MG63 (cell line): Measurements from ENCODE around the gene STRIP2. TPM values are rescaled to one million over a fixed set of nuclear protein-coding genes. Genes with fewer than 3 reads are reported as not detected.

ENCODE experiments used
- DNase-seq: peaks from one replicate; pipeline ENCODE4 v3.0.0-alpha.2; 2020
- H3K27me3 ChIP-seq: fragments of 250-450 bp; sonication (Bioruptor Pico); 2 replicates; pipeline ENCODE4 v1.5.1; 2020; ENCODE audit warnings: mild to moderate bottlenecking, moderate library complexity
- H3K36me3 ChIP-seq: fragments of 250-450 bp; sonication (Bioruptor Pico); 2 replicates; pipeline ENCODE4 v1.5.1; 2020; ENCODE audit warnings: mild to moderate bottlenecking, moderate library complexity
- H3K4me3 ChIP-seq: fragments of 250-450 bp; sonication (Bioruptor Pico); 2 replicates; pipeline ENCODE4 v1.5.1; 2020; ENCODE audit warnings: mild to moderate bottlenecking, moderate library complexity
- H3K9me3 ChIP-seq: fragments of 250-450 bp; sonication (Bioruptor Pico); 2 replicates; pipeline ENCODE4 v1.5.1; 2020; ENCODE audit warnings: mild to moderate bottlenecking, moderate library complexity
- total RNA-seq: library from RNA; depleted of rRNA; stranded (reverse); fragments of >200 nt; shearing (Covaris generic); gene quantifications from 2 replicates; pipeline ENCODE4 v1.2.3, GENCODE V29; 2014; ENCODE audit warnings: low replicate concordance; rRNA removed

The STRIP2 gene, protein sequence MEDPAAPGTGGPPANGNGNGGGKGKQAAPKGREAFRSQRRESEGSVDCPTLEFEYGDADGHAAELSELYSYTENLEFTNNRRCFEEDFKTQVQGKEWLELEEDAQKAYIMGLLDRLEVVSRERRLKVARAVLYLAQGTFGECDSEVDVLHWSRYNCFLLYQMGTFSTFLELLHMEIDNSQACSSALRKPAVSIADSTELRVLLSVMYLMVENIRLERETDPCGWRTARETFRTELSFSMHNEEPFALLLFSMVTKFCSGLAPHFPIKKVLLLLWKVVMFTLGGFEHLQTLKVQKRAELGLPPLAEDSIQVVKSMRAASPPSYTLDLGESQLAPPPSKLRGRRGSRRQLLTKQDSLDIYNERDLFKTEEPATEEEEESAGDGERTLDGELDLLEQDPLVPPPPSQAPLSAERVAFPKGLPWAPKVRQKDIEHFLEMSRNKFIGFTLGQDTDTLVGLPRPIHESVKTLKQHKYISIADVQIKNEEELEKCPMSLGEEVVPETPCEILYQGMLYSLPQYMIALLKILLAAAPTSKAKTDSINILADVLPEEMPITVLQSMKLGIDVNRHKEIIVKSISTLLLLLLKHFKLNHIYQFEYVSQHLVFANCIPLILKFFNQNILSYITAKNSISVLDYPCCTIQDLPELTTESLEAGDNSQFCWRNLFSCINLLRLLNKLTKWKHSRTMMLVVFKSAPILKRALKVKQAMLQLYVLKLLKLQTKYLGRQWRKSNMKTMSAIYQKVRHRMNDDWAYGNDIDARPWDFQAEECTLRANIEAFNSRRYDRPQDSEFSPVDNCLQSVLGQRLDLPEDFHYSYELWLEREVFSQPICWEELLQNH
- total RNA-seq: 1.3 and 2.3 TPM in 2 replicates

DNA sequence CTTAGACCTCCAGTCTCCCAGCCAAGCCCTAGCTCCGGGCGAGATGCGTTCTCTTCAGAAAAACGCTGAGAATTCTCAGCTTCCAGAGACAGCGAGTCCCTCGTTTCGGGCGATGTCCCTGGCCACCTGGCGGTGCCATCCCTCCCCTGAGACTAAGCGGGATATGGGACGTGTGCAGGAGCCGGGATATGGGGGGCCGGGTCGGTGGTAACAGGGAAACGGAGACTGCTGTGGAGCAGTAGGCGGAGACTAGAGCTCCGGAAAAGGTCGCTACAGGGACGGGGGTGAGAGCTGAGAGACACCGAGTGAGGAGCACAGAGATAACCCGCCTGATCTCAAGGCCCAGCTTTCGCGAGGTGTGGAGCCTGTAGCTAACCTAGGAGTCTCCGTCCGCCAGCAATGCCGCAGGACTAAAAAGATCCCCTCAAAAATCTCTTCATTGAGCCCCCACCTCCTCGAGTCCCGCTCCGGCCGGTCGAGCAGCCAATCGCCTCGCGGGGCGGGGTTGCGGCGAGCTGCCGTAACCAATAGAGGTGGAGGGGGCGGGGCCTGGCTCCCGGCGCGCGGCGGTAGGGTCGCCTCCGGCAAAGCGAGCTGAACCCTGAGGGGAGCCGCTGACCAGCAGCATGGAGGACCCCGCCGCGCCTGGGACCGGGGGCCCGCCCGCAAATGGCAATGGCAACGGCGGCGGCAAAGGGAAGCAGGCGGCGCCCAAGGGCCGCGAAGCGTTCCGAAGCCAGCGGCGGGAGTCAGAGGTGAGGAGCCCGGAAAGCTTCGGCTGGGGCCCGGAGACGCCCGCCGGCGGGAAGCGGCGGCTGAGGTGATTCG, at the start of gene STRIP2:
Gene STRIP2, plus strand, starts transcription at position 586 of the 828 bp plus-strand sequence. Its CDS starts 41 bp downstream, at position 627.
- Histone ChIP-seq H3K27me3 (no peaks in the 10 kb centered on the region), H3K36me3 (no peaks in the 10 kb centered on the region), H3K9me3 (no peaks in the 10 kb centered on the region), H3K4me3 (peak within 1 kb of the TSS; percentile 61)
- peak; percentile 86 for DNase-seq

DNA sequence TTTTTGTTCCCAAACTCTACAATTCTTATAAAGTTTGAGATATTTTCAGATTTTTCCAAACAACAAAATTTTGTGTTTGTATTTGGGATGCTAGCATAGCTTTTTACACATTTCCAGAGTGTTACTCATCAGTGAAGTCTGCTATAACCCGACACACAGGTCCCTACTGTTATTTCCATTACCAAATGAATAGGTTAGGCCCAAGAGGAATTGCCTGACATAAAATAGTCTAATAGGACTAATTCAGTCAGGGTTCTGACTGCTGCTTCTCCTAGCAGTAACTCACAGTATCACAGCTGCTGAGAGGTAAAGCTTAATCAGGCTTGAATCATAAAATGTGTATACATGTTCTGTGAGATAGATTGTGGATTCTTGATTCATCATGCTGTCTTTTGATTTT, 49.1 kb upstream of the STRIP2 start:
- Histone ChIP-seq H3K4me3 (no peak overlapping the region), H3K36me3 (no peaks in the 10 kb centered on the region), H3K9me3 (no peaks in the 10 kb centered on the region), H3K27me3 (no peaks in the 10 kb centered on the region)
- DNase-seq: no peak

DNA sequence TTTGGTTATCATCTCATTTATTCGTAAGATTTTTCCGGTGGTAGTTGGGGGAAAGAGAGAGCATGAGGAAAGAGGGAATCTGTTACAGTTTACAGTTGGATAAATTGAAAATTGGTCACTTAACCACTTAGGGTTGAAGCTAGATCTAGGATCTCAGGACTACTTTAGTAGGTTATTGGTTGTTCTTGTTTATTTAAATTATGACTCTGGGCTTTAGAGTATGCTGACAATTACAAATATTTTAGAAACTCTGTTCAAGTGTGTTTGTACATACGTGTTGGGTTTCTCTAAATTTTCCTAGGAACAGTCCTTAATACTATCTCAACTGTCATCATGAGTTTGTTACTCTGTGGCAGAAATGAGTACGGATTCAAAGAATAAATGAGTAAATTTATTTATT, 48.6 kb upstream of the STRIP2 start:
- no peaks in the 10 kb centered on the region for H3K27me3 ChIP-seq
- H3K4me3 ChIP-seq: no peak overlapping the region
- H3K36me3 ChIP-seq: no peaks in the 10 kb centered on the region

DNA sequence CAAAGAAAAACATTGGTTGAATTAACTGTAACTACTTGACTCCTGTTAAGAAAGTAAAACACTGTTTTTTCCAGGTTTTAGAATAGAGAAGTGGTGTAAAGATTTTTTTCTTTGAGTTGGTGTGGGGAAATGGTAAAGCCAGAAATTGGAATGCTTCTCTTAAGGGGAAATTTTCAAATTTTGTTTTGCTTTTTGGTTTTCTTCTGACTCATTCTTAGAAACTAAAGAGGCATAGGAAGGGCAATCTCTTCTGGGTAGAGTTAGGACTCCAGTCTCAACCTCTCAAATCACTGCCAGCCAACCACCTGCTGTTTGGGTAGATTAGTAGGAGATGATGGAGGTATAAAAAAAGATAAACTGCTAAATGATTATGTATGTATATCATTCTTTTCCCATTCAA, 47.7 kb upstream of the STRIP2 start:
- Histone ChIP-seq H3K9me3 (no peaks in the 10 kb centered on the region), H3K36me3 (no peaks in the 10 kb centered on the region), H3K27me3 (no peaks in the 10 kb centered on the region), H3K4me3 (no peak overlapping the region)
- no peak for DNase-seq

More for the DNA sequence above, 48.6 kb upstream of the STRIP2 start:
- no peaks in the 10 kb centered on the region for H3K9me3 ChIP-seq
- DNase-seq: no peak

DNA sequence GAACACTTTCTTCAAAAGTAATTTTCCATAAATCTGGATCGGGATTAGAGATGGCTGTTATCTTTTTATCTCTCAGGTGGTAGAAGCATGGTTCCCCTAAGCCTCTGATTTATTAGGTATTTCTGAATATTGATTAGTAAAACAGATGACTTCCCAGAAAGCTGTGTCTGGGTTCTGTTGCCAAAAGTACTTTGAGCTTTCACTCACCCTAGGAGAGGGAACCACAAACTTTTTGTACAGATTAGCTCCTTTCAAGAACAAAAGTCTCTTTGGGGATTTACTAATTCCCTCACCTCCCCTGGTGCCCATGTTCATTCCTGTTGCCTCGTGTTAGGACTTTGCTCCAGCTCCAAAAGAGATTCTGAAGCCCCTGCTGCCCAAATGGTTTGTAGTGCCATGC, 46.7 kb upstream of the STRIP2 start:
- Histone ChIP-seq H3K36me3 (no peaks in the 10 kb centered on the region), H3K4me3 (no peak overlapping the region), H3K27me3 (no peaks in the 10 kb centered on the region), H3K9me3 (no peaks in the 10 kb centered on the region)
- no peak for DNase-seq

DNA sequence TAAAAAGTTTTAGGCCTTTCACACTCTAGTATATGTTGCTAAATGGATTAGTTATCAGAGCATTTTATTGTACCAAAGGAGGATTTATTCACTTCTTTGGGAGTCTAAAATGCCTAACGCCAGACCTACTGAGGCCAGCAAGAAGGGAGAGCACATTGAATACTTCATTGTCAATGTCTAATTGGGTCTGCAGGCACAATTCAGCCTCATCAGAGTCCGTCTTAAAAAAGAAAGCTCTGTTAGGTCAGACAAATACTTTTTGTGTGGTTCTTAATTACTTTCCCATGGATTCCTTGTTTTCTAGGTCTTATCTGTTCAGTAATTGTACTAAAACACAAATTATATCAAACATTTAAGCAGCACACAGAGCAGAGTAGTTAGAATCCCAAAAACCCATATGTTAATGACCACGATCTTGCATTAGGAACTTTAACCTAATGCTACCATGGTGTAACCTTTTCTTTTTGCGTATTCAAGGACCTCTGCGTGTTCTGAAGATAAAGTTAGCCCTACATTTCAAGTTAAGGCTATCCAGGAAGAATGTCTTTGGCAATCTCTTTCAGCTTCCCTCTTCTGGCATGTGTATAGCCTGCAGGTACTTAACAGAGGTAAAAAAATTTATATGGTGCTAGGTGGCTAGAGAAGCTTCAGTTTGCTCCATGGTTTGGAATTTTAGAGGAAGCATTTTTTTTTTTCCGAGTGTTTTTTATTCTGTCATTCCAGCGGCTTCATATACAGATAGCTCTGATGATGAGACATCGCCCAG, 45.7 kb upstream of the STRIP2 start:
- H3K36me3 ChIP-seq: no peaks in the 10 kb centered on the region
- H3K9me3 ChIP-seq: no peaks in the 10 kb centered on the region
- no peaks in the 10 kb centered on the region for H3K27me3 ChIP-seq
- no peak overlapping the region for H3K4me3 ChIP-seq
- DNase-seq: no peak

DNA sequence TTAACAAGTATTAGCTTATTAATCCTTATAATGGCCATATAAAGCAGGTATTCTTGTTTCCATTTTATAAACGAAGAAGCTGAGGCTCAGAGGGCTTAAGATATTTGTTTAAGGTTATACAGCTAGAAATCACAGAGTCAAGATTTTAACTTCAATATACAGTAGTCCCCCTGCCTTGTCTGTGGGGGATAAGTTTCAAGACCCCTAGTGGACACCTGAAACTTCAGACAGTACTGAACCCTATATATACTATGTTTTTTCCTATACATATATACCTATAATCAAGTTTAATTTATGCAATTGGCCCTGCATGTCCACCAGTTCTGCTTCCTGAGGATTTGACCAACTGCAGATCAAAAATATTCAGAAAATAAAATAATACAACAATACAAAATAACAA, 44.4 kb upstream of the STRIP2 start:
- DNase-seq: no peak
- H3K36me3 ChIP-seq: no peaks in the 10 kb centered on the region

DNA sequence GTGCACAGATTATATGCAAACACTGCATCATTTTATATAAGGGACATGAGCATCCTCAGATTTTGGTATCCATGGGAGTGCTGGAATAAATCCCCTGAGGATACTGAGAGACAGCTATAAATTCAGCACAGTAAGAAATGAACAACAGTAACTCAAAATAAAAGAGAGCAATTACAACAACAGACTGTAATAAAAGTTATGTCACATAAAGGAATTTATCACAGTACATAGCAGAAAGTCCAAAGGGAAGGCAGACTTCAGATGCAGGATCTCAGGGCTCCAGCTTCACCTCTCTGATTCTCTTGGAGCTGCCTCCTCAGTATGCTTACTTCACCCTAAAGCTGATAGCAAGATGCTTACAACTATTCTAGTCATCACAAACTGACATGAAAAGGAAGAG, 43.9 kb upstream of the STRIP2 start:
- Histone ChIP-seq H3K27me3 (no peaks in the 10 kb centered on the region), H3K4me3 (no peak overlapping the region), H3K36me3 (no peaks in the 10 kb centered on the region), H3K9me3 (no peaks in the 10 kb centered on the region)
- no peak for DNase-seq

More for the DNA sequence above, 44.4 kb upstream of the STRIP2 start:
- no peaks in the 10 kb centered on the region for H3K27me3 ChIP-seq
- H3K4me3 ChIP-seq: no peak overlapping the region
- no peaks in the 10 kb centered on the region for H3K9me3 ChIP-seq

DNA sequence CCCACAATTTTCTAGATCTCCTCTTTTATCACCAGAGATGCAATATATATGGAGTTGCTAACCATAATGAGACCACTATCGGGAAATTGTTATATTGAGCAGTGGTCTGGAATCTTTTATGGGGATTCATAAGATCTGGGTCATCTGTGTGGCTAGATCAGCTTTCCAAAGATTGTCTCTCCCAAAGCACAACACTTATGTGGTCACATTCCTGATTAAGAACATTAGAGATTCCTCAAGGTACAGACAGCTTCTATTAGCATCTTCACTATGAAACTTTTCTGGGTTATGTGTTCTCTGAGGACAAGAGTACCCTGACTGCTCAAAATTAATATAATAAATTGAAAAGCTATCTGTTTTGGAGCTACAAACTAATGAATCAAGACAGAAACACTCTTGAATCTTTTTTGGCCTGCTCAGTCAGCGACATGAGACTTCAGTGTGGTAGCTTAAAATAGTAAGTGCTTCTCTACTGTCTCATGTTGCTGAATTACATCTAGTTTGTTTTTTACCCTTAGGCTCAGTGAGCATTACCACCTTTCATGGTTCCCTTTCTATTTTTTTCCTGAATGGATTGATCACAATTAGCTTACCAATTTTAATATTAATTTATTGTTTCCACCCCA, 42.6 kb upstream of the STRIP2 start:
- no peak for DNase-seq
- Histone ChIP-seq H3K9me3 (no peaks in the 10 kb centered on the region), H3K4me3 (no peak overlapping the region), H3K36me3 (no peaks in the 10 kb centered on the region), H3K27me3 (no peaks in the 10 kb centered on the region)

DNA sequence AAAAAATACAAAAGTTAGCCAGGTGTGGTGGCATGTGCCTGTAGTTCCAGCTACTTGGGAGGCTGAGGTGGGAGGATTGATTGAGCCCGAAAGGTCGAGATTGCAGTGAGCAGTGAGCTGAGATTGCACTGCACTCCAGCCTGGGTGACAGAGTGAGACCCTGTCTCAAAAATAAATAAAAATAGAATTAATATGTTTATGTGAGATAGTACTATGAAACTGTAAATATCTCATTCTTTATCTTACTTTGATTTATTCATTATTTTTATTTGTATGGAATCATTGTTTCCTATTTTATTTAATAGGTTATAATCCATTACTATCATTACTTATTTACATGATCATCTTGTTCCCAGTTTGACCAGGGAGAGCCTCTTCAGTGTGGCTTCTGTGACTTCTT, 41.0 kb upstream of the STRIP2 start:
- H3K36me3 ChIP-seq: no peaks in the 10 kb centered on the region
- H3K9me3 ChIP-seq: no peaks in the 10 kb centered on the region
- H3K4me3 ChIP-seq: no peak overlapping the region
- no peaks in the 10 kb centered on the region for H3K27me3 ChIP-seq
- DNase-seq: no peak

DNA sequence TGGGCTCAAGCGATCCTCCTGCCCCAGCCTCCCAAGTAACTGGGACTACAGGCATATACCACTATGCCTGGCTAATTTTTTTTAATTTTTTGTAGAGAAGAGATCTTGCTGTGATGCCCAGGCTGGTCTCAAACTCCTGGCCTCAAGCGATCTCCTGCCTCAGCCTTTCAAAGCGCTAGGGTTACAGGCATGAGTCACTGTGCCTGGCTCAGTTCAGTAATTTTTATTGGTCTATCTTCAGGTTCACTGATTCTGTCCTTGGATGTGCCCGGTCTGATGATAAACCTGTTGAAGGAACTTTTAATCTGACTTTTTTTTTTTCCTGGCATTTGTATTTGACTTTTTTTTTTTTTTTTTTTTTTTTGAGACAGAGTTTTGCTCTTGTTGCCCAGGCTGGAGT, 40.1 kb upstream of the STRIP2 start:
- DNase-seq: no peak
- no peak overlapping the region for H3K4me3 ChIP-seq
- no peaks in the 10 kb centered on the region for H3K27me3 ChIP-seq
- H3K36me3 ChIP-seq: no peaks in the 10 kb centered on the region
- no peaks in the 10 kb centered on the region for H3K9me3 ChIP-seq

DNA sequence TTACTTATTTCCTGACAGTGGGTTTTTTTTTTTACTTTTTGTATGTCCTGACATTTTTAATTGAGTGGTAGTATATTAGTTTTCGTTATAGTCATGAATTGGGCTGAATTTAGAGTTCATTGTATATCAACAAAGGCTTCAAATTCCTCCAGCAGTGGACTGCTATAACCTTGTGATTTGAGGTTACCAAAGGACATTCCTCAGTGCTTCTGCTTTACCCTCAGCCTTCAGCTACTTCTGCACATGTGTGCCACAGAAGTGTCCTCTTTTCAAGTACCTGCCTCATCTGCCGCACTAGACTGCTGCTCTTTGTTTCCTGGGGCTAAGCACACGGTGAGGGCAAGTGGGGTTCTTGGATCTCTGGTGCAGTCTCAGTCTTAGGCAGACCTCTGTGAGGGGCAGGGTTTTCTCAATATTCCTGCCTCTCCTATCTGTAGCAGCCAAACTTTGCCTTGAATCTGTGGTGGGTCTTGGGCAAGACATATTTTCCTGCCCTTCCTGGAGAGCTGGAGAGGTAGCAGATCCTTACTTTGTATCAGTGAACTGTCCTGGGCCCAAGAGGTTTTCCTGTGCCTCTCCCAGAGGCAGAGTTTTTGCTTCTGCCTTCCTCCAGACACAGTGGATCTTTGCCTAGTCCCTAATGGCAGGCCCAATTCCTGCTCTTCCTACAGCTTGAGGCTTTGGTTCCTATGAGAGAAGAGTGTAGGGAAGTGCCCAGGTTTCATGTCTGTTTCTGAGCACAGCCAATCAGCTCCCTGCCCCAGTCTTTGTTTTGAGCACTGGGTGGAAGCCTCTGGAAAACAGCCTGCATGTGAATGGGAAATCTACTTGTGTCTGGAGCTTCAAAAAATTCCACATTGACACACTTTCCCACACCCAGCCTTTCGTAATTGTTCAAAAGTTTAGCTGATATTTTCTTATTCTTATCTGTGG, 39.0 kb upstream of the STRIP2 start:
- DNase-seq: no peak
- H3K36me3 ChIP-seq: no peaks in the 10 kb centered on the region
- no peak overlapping the region for H3K4me3 ChIP-seq
- H3K27me3 ChIP-seq: no peaks in the 10 kb centered on the region
- H3K9me3 ChIP-seq: no peaks in the 10 kb centered on the region

DNA sequence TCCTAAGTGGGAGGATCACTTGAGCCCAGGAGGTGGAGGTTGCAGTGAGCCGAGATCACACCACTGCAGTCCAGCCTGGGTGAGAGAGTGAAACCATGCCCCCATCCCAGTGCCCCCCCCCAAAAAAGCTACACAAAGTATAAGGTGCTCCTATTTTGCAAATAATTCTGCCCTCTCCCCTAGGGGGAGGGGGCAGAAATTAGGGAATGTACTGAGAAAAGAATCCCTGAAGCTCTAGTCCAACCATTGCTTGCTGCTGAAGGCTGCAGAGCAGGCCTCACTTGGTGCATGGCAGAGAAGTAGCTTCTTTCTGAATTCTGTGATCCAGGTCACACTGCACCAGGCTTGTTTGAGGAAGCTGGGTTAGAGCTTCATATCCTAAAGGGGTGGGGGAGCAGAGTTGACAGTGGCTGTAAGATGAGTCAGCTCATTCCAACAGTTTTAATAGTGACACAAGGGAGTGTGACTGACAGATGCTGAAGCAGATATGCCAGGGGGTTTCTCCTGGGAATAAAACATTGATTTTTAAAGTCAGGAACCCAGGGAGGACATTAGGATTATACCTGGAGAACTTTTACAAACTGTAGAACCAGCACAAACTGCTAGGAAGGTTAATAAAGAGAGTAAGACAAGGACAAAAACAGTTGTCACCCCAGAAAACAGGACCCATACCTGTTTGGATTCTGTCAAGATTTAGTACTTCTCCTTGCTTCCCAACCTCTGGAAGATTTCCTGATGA, 32.8 kb upstream of the STRIP2 start:
- H3K4me3 ChIP-seq: no peak overlapping the region
- no peaks in the 10 kb centered on the region for H3K36me3 ChIP-seq
- no peaks in the 10 kb centered on the region for H3K27me3 ChIP-seq
- no peaks in the 10 kb centered on the region for H3K9me3 ChIP-seq
- DNase-seq: no peak
